Spleen (tissue), 11 donors: ENCODE data around the gene RB1. TPM values are rescaled to one million over a fixed set of nuclear protein-coding genes. Genes with fewer than 3 reads are reported as not detected.

Source experiments
- DNase-seq: peaks from one replicate; pipeline ENCODE4 v3.0.0-alpha.2; 2020
- H3K27ac ChIP-seq, 8 donors: fragments of 200-600 bp; sonication (generic) in 7 of 8; 1 replicate in 4 of 8; 2 replicates in 4 of 8; pipeline versions ENCODE4 v1.5.0 to v1.8.0; 2016 to 2021; ENCODE audit warnings: inconsistent platforms in 4 of 8, mild to moderate bottlenecking in 4 of 8, moderate library complexity in 1 of 8
- H3K27me3 ChIP-seq, 7 donors: fragments of 200-600 bp; sonication (generic) in 6 of 7; replicated peaks in 1 of 7; 1 replicate in 4 of 7; 2 replicates in 3 of 7; pipeline versions ENCODE4 v1.5.0 to v1.8.0; 2016 to 2021; ENCODE audit warnings: inconsistent platforms in 3 of 7, mild to moderate bottlenecking in 1 of 7
- H3K36me3 ChIP-seq, 6 donors: fragments of 200-600 bp; sonication (generic) in 5 of 6; 1 replicate in 4 of 6; 2 replicates in 2 of 6; pipeline versions ENCODE4 v1.5.0 to v1.8.0; 2016 to 2021; ENCODE audit warnings: inconsistent platforms in 2 of 6
- H3K4me1 ChIP-seq, 6 donors: fragments of 200-600 bp; sonication (generic) in 5 of 6; 1 replicate in 3 of 6; 2 replicates in 3 of 6; pipeline versions ENCODE4 v1.5.0 to v1.8.0; 2016 to 2021; ENCODE audit warnings: inconsistent platforms in 3 of 6
- H3K4me3 ChIP-seq, 8 donors: fragments of 200-600 bp; sonication (generic) in 7 of 8; 1 replicate in 4 of 8; 2 replicates in 4 of 8; pipeline versions ENCODE4 v1.5.0 to v1.8.0; 2016 to 2021; ENCODE audit warnings: inconsistent platforms in 4 of 8, mild to moderate bottlenecking in 4 of 8, moderate library complexity in 2 of 8
- H3K9me3 ChIP-seq, 8 donors: fragments of 200-600 bp; sonication (generic) in 7 of 8; 1 replicate in 4 of 8; 2 replicates in 4 of 8; pipeline versions ENCODE4 v1.5.0 to v1.8.0; 2016 to 2021; ENCODE audit warnings: inconsistent platforms in 4 of 8
- CTCF ChIP-seq, 11 experiments: fragments of 200-600 bp in 7 of 11; fragments of 450-650 bp in 4 of 11; sonication (generic) in 4 of 11; IDR thresholded peaks in 8 of 11; conservative IDR thresholded peaks in 3 of 11; 1 replicate in 7 of 11; 2 replicates in 4 of 11; pipeline versions ENCODE4 v1.4.0 to v1.8.0; 2016 to 2021; ENCODE audit warnings: antibody characterized with exemption in 11 of 11, inconsistent platforms in 4 of 11, mild to moderate bottlenecking in 1 of 11
- POLR2A ChIP-seq, 3 donors: fragments of 450-650 bp; IDR thresholded peaks; one replicate each; pipeline ENCODE4 v1.5.1; 2017; ENCODE audit warnings: antibody characterized with exemption in 3 of 3, mild to moderate bottlenecking in 1 of 3
- POLR2AphosphoS5 ChIP-seq, 3 donors: sonication (generic); formaldehyde crosslinking; IDR thresholded peaks; one replicate each; pipeline ENCODE4 v1.5.1; 2017; ENCODE audit warnings: antibody characterized with exemption in 3 of 3
- whole genome bisulfite sequencing, 5 donors: extraction: QIAGEN DNeasy Blood & Tissue Kit in 3 of 5; methylation state at CpG; one replicate each; pipeline versions ENCODE4 v1.1.5 to v1.1.7; 2013 to 2018; 5-methylcytosine and 5-hydroxymethylcytosine counted together
- intact Hi-C: fragments of 100-400 bp; cut with DNase I; formaldehyde crosslinking; loops from one replicate; pipeline ENCODE4 v1.15.0; 2023; ENCODE audit warnings: low total_unique reads
- polyA plus RNA-seq, 3 donors: library from polyadenylated mRNA; stranded (reverse); fragments of 200-250 nt; gene quantifications; one replicate each; pipeline ENCODE4 v1.2.1, GENCODE V29; 2013
- total RNA-seq, 7 donors: library from RNA; depleted of rRNA in 3 of 7; stranded (reverse); fragments of >200 nt in 3 of 7; fragmentation: NEBNext Ultra II Directional in 4 of 7; extraction: Animal tissue kit (Norgen Biotek cat#: 25700) in 4 of 7; gene quantifications; one replicate each; pipeline versions ENCODE4 v1.1.0 to v1.2.1, GENCODE V29; 2016 to 2021
- donor health status: healthy with polysubstance abuse.
- donor health status: DM: no; HTN: no; CAD: no; lungs with moderate emphysema.
- donor health status: DM: no; HTN: no; CAD: no.
- donor health status: Bipolar disorder and iron deficiency.
- donor health status: healthy.
- donor health status: DM: no; HTN: no; CAD: no.
- donor health status: DM: yes; HTN: yes; CAD: no.

Gene RB1
- total and polyA plus RNA-seq, 10 donors, result 21.3 to 88.0 (median 60.2) TPM

DNA sequence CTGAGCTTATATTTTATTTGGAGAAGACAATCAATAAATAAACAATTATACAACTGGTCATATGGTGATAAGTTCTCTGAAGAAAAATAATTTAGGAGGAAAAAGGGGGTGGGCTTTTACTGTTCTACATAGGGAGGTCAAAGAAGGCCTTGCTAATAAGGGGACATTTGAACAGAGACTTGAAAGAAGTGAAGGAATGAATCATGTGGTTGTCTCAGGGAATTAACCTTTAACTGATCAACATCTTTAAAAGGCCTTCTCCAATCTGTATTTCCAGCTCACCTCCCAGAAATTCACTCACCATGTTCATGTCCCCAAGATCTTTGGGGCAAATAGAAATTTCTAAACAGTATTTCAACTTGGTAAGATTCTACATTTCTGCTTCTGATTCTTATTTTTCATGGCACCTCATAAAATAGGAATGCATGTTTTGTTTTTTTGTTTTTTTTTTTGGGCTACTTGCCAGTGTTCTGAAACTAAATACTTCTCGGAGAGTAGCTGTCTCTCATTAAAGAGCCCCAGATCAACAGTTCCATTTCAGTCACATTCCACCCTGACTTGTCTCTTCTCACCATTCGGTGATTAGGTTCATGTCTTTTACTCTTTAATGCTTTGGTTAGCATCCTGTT, 128.6 kb downstream of the RB1 start:
- WGBS, 5 donors, result 47 to 68% (median 58%) methylated on average over 2 of the region's 2 CpGs
- H3K36me3 ChIP-seq, result peaks cover 0 to under 1% (median 0%) of the 10 kb centered on the region in 6 donors
- no peaks in the 10 kb centered on the region for H3K27me3 ChIP-seq
- TF ChIP-seq CTCF (IDR thresholded peaks at IDR 0.05 in 8 of 11, conservative IDR thresholded peaks at IDR 0.05 in 3 of 11), result no peak
- no peak for TF ChIP-seq POLR2A (IDR thresholded peaks at IDR 0.05)
- TF ChIP-seq POLR2AphosphoS5 (IDR thresholded peaks at IDR 0.05), result no peak
- intact Hi-C loops, result no loop called here
- H3K9me3 ChIP-seq, result no peaks in the 10 kb centered on the region
- no peak for DNase-seq
- H3K27ac ChIP-seq, result peak overlapping the region in 7 of 8 donors; percentile 15 to 57 (median 41)
- no peak overlapping the region for H3K4me3 ChIP-seq
- H3K4me1 ChIP-seq, result peaks cover 4 to 62% (median 35%) of the 10 kb centered on the region in 6 donors

GRCh38 chr13:48434200-48434599, 130.6 kb downstream of the RB1 start:
- intact Hi-C loops, result no loop called here
- WGBS, 5 donors, result 87 to 95% (median 92%) methylated on average over 3 of the region's 3 CpGs
- H3K4me3 ChIP-seq, result no peak overlapping the region
- H3K27ac ChIP-seq, result no peak overlapping the region
- H3K36me3 ChIP-seq, result no peaks in the 10 kb centered on the region
- H3K27me3 ChIP-seq, result no peaks in the 10 kb centered on the region
- TF ChIP-seq POLR2AphosphoS5 (IDR thresholded peaks at IDR 0.05), result no peak
- no peak for TF ChIP-seq POLR2A (IDR thresholded peaks at IDR 0.05)
- TF ChIP-seq CTCF (IDR thresholded peaks at IDR 0.05 in 8 of 11, conservative IDR thresholded peaks at IDR 0.05 in 3 of 11), result no peak
- H3K9me3 ChIP-seq, result no peaks in the 10 kb centered on the region
- H3K4me1 ChIP-seq, result peaks cover 4 to 64% (median 38%) of the 10 kb centered on the region in 6 donors
- no peak for DNase-seq

GRCh38 chr13:48436661-48437288, 133.2 kb downstream of the RB1 start:
- intact Hi-C loops, result no loop called here
- no peak for TF ChIP-seq POLR2AphosphoS5 (IDR thresholded peaks at IDR 0.05)
- TF ChIP-seq POLR2A (IDR thresholded peaks at IDR 0.05), result no peak
- TF ChIP-seq CTCF (IDR thresholded peaks at IDR 0.05 in 8 of 11, conservative IDR thresholded peaks at IDR 0.05 in 3 of 11), result no peak
- no peak for DNase-seq
- Histone ChIP-seq H3K4me1 (peaks cover 4 to 40% (median 26%) of the 10 kb centered on the region in 6 donors), H3K27ac (peak overlapping the region; percentile 18 to 72 (median 64)), H3K36me3 (no peaks in the 10 kb centered on the region), H3K4me3 (no peak overlapping the region), H3K9me3 (no peaks in the 10 kb centered on the region), H3K27me3 (no peaks in the 10 kb centered on the region)
- 44 to 68% (median 52%) methylated on average over 2 of the region's 2 CpGs for WGBS, 5 donors

DNA sequence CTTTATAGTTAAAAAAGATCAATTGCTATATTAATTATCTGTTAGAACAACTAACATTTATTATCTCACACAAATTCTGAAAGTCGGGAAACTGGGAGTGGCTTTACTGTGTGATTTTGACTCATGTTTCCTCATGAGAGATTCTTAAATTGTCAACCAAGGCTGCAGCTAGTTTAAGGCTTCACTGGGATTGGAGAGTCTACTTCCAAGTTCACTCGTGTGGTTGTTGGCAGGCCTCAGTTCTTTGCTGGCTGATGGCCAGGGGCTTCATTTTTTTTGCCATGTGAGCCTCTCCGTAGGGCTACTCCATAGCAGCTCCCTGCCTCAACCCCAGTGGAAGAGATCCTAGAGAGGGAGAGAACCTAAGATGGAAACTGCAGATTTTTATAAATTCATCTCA, 133.8 kb downstream of the RB1 start:
- H3K4me1 ChIP-seq, result peaks cover 4 to 34% (median 22%) of the 10 kb centered on the region in 6 donors
- TF ChIP-seq POLR2A (IDR thresholded peaks at IDR 0.05) (no peak), CTCF (IDR thresholded peaks at IDR 0.05 in 8 of 11, conservative IDR thresholded peaks at IDR 0.05 in 3 of 11) (no peak), POLR2AphosphoS5 (IDR thresholded peaks at IDR 0.05) (no peak)
- peak overlapping the region in 7 of 8 donors; percentile 1 to 72 (median 65) for H3K27ac ChIP-seq
- no peaks in the 10 kb centered on the region for H3K36me3 ChIP-seq
- no peak overlapping the region for H3K4me3 ChIP-seq
- no peaks in the 10 kb centered on the region for H3K27me3 ChIP-seq
- DNase-seq, result no peak
- intact Hi-C loops, result no loop called here
- H3K9me3 ChIP-seq, result no peaks in the 10 kb centered on the region
- WGBS, 5 donors, result 45 to 78% (median 56%) methylated on average over 3 of the region's 3 CpGs
